Erythroblast (primary cell): Measurements from ENCODE around the gene GSDME.

Experiments
- GATA1 ChIP-seq: IDR thresholded peaks from 2 replicates; pipeline ENCODE4 v1.6.1; 2011; ENCODE audit warnings: low read depth, mild to moderate bottlenecking, control low read depth, low read length, moderate library complexity
- POLR2A ChIP-seq: IDR thresholded peaks from 2 replicates; pipeline ENCODE4 v1.6.1; 2011; ENCODE audit warnings: mild to moderate bottlenecking, low read length

DNA sequence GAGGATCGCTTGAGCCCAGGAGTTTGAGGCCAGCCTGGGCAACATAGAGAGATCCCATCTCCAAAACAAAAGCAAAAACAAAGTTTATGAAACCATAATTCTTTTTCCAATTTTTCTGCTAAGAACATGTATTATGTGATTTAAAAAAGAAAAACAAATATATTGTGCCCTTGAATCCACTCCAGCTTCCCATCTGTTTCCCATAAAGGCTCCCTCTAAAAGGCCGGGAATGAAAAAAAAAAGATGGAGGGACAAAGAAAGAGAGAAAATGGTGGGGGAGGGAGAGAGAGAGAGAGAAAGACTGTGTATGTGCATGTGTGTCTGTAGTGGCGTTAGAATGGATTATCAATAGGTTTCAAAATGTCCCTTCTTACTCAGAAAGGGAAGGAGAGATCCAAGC lies 20.5 kb upstream of the GSDME start:
- no peak for TF ChIP-seq POLR2A
- no peak for TF ChIP-seq GATA1
